ENCODE measurements around the gene PRR9. TPM values are rescaled to one million over a fixed set of nuclear protein-coding genes. Genes with fewer than 3 reads are reported as not detected.
"Not testable (repeated sequence)": the region's sequence is repeated elsewhere in the genome, so short reads cannot be mapped to it uniquely, and the experiment has no call there.

Gene PRR9, protein sequence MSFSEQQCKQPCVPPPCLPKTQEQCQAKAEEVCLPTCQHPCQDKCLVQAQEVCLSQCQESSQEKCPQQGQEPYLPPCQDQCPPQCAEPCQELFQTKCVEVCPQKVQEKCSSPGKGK
- polyA plus RNA-seq = not detected

DNA sequence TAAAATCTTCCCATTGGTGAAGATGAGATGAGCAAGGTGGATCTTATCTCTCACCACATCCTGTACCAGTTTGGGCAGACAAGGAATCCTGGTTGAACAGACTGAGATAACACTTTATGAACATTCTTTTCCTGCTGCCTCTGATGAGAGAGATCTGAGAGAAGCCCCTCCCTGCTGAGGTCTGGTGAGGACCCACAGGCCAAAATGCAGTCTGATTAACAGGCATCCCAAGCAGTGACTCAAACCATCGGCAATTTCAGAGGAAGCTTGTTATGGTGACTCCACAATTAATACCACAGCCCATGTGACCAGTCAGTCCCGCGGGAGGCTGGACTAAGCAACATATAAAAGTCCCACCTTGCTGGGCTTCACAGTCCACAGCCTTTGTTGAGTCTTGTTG lies at the start of gene PRR9:
PRR9 (plus strand) TSS at position 373 of the 400 bp plus-strand sequence. CDS start 561 bp downstream, outside the sequence.
- 63 to 88% methylated on average over 3 of the region's 3 CpGs for WGBS, 2 donors
- Histone ChIP-seq H3K4me3 (ENCODE audit: low read depth in 1 of 2, low read length in 2 of 2) (no peak within 1 kb of the TSS), H3K36me3 (ENCODE audit: control insufficient read depth in 2 of 2, insufficient read depth in 2 of 2, low read length in 1 of 2) (no peaks in the 10 kb centered on the region), H3K4me1 (ENCODE audit: control insufficient read depth in 2 of 2, insufficient read depth in 2 of 2, low read length in 1 of 2) (no peaks in the 10 kb centered on the region), H3K9me3 (ENCODE audit: control insufficient read depth in 2 of 2, insufficient read depth in 1 of 2, low read depth in 1 of 2, low read length in 1 of 2) (no peaks in the 10 kb centered on the region), H3K27me3 (ENCODE audit: control insufficient read depth in 1 of 2, insufficient read depth in 2 of 2, low read length in 2 of 2) (no peaks in the 10 kb centered on the region), H3K27ac (ENCODE audit: low read depth in 2 of 2, low read length in 1 of 2) (no peak within 1 kb of the TSS)

DNA sequence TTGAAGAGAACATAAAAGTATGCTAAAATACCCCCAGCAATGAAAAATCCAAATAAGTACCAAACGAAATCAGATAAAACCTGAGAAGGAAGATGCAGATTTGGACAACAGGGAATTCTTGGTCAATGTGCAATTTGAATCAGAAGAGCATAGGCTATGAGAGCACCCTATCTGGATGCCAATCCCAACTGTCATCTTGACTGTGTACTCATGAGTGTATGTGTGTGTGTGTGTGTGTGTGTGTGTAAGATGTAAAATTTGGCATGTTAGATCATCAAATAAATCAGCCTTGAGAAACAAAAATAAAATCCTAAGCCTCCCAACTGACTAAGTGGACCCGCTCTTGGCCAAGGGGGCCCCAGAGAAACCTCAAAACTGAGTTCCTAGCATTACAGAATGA lies 48.7 kb upstream of the PRR9 start:
- peaks cover 0 to 2% of the 10 kb centered on the region in 2 donors for H3K9me3 ChIP-seq (ENCODE audit: control insufficient read depth in 2 of 2, insufficient read depth in 1 of 2, low read depth in 1 of 2, low read length in 1 of 2)
- H3K36me3 ChIP-seq (ENCODE audit: control insufficient read depth in 2 of 2, insufficient read depth in 2 of 2, low read length in 1 of 2) = no peaks in the 10 kb centered on the region
- no peak overlapping the region for H3K4me3 ChIP-seq (ENCODE audit: low read depth in 1 of 2, low read length in 2 of 2)
- H3K27ac ChIP-seq (ENCODE audit: low read depth in 2 of 2, low read length in 1 of 2) = peak overlapping the region in 1 of 2 donors; percentile 53
- no peaks in the 10 kb centered on the region for H3K27me3 ChIP-seq (ENCODE audit: control insufficient read depth in 1 of 2, insufficient read depth in 2 of 2, low read length in 2 of 2)
- WGBS, 2 donors = 77 to 78% methylated on average over 2 of the region's 2 CpGs
- H3K4me1 ChIP-seq (ENCODE audit: control insufficient read depth in 2 of 2, insufficient read depth in 2 of 2, low read length in 1 of 2) = peaks cover 0 to 3% of the 10 kb centered on the region in 2 donors

DNA sequence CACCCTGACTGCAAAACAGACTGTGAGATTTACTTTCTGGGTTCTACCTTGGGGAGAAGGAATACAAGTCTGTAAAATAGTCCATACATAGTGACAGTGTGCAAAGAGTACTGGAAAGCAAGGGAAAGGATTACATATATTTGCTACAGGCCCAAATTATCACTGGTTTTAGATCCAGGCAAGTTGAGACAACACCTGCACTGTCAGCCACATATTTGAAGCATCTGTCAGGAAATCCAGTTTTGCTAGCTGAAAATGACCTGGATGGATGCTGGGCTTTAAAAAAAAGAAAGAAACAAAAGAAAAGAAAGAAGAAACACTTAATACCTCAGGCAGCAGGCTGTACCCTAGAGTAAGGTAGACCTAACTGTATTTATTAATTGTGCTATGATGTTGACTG lies 42.8 kb upstream of the PRR9 start:
- Histone ChIP-seq H3K27ac (ENCODE audit: low read depth in 2 of 2, low read length in 1 of 2) (peak overlapping the region; percentile 81 to 95), H3K4me3 (ENCODE audit: low read depth in 1 of 2, low read length in 2 of 2) (no peak overlapping the region), H3K36me3 (ENCODE audit: control insufficient read depth in 2 of 2, insufficient read depth in 2 of 2, low read length in 1 of 2) (no peaks in the 10 kb centered on the region)

DNA sequence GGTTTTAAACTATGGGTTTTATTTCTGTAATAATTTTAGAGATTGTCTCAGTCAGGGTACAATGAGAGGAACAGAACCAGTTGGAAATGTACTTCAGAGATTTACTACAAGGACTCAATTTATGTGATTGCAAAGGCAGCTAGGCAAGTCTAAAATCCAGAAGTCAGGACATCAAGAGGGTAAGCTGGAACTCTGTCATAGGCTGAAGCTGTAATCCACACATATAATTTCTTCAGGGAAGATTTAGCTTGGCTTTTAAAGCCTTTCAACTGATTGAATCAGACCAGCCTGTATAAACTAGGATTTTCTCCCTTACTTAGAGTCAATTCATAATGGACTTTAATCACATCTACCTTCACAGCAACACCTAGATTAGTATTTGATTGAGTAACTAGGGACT lies 38.5 kb upstream of the PRR9 start:
- Histone ChIP-seq H3K9me3 (ENCODE audit: control insufficient read depth in 2 of 2, insufficient read depth in 1 of 2, low read depth in 1 of 2, low read length in 1 of 2) (peaks cover 0 to 1% of the 10 kb centered on the region in 2 donors), H3K36me3 (ENCODE audit: control insufficient read depth in 2 of 2, insufficient read depth in 2 of 2, low read length in 1 of 2) (no peaks in the 10 kb centered on the region), H3K27me3 (ENCODE audit: control insufficient read depth in 1 of 2, insufficient read depth in 2 of 2, low read length in 2 of 2) (no peaks in the 10 kb centered on the region), H3K27ac (ENCODE audit: low read depth in 2 of 2, low read length in 1 of 2) (no peak overlapping the region), H3K4me1 (ENCODE audit: control insufficient read depth in 2 of 2, insufficient read depth in 2 of 2, low read length in 1 of 2) (no peaks in the 10 kb centered on the region), H3K4me3 (ENCODE audit: low read depth in 1 of 2, low read length in 2 of 2) (no peak overlapping the region)

More for the DNA sequence above, 42.8 kb upstream of the PRR9 start:
- Histone ChIP-seq H3K9me3 (ENCODE audit: control insufficient read depth in 2 of 2, insufficient read depth in 1 of 2, low read depth in 1 of 2, low read length in 1 of 2) (peaks cover 0 to 2% of the 10 kb centered on the region in 2 donors), H3K4me1 (ENCODE audit: control insufficient read depth in 2 of 2, insufficient read depth in 2 of 2, low read length in 1 of 2) (peaks cover 0 to 3% of the 10 kb centered on the region in 2 donors), H3K27me3 (ENCODE audit: control insufficient read depth in 1 of 2, insufficient read depth in 2 of 2, low read length in 2 of 2) (no peaks in the 10 kb centered on the region)

DNA sequence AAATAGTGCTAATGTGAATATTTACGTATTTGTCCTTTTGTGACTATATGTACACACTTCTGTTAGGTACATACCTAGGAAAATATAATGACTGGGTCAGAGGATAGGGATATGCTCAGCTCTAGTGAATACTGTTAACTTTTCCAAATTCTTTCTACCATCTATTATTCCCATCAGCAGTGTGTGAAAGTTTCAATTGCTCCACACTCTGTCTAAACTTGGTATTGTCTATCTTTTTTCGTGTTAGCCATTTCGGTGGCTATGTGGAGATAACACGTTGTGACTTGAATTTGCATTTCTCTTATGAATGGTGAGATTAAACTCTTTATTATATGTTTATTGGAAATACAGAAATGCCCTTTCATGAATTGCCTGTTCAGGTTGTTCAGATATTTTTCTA lies 36.8 kb upstream of the PRR9 start:
- H3K9me3 ChIP-seq (ENCODE audit: control insufficient read depth in 2 of 2, insufficient read depth in 1 of 2, low read depth in 1 of 2, low read length in 1 of 2) = peaks cover 0 to 1% of the 10 kb centered on the region in 2 donors
- H3K27me3 ChIP-seq (ENCODE audit: control insufficient read depth in 1 of 2, insufficient read depth in 2 of 2, low read length in 2 of 2) = no peaks in the 10 kb centered on the region
- H3K27ac ChIP-seq (ENCODE audit: low read depth in 2 of 2, low read length in 1 of 2) = no peak overlapping the region
- WGBS, 2 donors = 53 to 63% methylated on average over 4 of the region's 4 CpGs
- H3K4me3 ChIP-seq (ENCODE audit: low read depth in 1 of 2, low read length in 2 of 2) = no peak overlapping the region
- no peaks in the 10 kb centered on the region for H3K36me3 ChIP-seq (ENCODE audit: control insufficient read depth in 2 of 2, insufficient read depth in 2 of 2, low read length in 1 of 2)
- H3K4me1 ChIP-seq (ENCODE audit: control insufficient read depth in 2 of 2, insufficient read depth in 2 of 2, low read length in 1 of 2) = no peaks in the 10 kb centered on the region

DNA sequence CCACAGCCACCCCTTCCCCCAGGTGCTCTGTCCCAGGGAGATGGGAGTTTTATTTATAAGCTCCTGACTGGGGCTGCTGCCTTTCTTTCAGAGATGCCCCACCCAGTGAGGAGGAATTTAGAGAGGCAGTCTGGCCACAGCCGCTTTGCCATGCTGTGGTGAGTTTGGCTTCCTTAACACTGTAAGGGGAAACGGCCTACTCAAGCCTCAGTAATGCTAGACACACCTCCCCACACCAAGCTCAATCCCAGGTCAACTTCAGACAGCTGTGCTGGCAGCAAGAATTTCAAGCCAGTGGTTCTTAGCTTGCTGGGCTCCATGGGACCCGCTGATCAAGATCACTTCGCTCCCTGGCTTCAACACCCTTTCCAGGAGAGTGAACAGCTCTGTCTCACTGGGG lies 29.1 kb upstream of the PRR9 start:
- not testable (repeated sequence) for H3K4me1 ChIP-seq (ENCODE audit: control insufficient read depth in 2 of 2, insufficient read depth in 2 of 2, low read length in 1 of 2); H3K9me3 ChIP-seq (ENCODE audit: control insufficient read depth in 2 of 2, insufficient read depth in 1 of 2, low read depth in 1 of 2, low read length in 1 of 2); H3K27me3 ChIP-seq (ENCODE audit: control insufficient read depth in 1 of 2, insufficient read depth in 2 of 2, low read length in 2 of 2); H3K36me3 ChIP-seq (ENCODE audit: control insufficient read depth in 2 of 2, insufficient read depth in 2 of 2, low read length in 1 of 2)
- Histone ChIP-seq H3K27ac (ENCODE audit: low read depth in 2 of 2, low read length in 1 of 2) (peak overlapping the region; percentile 70 to 86), H3K4me3 (ENCODE audit: low read depth in 1 of 2, low read length in 2 of 2) (peak overlapping the region in 1 of 2 donors; percentile 15)
- 66 to 70% methylated on average over 4 of the region's 4 CpGs for WGBS, 2 donors

DNA sequence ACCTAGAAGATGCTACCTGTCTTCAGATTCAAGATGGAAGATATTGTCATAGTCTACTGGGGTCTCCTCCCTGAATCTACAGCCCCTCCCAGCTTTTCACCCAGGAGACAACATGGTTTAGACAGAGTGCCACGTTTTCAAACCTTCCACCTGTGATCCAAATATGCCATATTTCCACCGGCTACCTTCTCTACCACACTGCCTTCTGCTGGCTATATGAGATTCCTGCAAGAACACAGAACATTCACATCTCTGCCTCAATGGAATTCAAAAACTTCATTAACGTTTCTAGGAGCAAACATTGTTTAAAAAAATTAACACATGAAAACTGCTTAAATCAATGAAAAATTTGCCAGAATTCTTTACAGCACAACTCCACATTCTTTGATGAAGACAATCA lies 27.0 kb upstream of the PRR9 start:
- no peaks in the 10 kb centered on the region for H3K27me3 ChIP-seq (ENCODE audit: control insufficient read depth in 1 of 2, insufficient read depth in 2 of 2, low read length in 2 of 2)
- H3K4me1 ChIP-seq (ENCODE audit: control insufficient read depth in 2 of 2, insufficient read depth in 2 of 2, low read length in 1 of 2) = peaks cover 0 to 2% of the 10 kb centered on the region in 2 donors
- peak overlapping the region in 1 of 2 donors; percentile 7 for H3K27ac ChIP-seq (ENCODE audit: low read depth in 2 of 2, low read length in 1 of 2)
- no peaks in the 10 kb centered on the region for H3K36me3 ChIP-seq (ENCODE audit: control insufficient read depth in 2 of 2, insufficient read depth in 2 of 2, low read length in 1 of 2)
- H3K4me3 ChIP-seq (ENCODE audit: low read depth in 1 of 2, low read length in 2 of 2) = no peak overlapping the region
- 9 to 15% methylated on average over 3 of the region's 3 CpGs for WGBS, 2 donors
- no peaks in the 10 kb centered on the region for H3K9me3 ChIP-seq (ENCODE audit: control insufficient read depth in 2 of 2, insufficient read depth in 1 of 2, low read depth in 1 of 2, low read length in 1 of 2)

DNA sequence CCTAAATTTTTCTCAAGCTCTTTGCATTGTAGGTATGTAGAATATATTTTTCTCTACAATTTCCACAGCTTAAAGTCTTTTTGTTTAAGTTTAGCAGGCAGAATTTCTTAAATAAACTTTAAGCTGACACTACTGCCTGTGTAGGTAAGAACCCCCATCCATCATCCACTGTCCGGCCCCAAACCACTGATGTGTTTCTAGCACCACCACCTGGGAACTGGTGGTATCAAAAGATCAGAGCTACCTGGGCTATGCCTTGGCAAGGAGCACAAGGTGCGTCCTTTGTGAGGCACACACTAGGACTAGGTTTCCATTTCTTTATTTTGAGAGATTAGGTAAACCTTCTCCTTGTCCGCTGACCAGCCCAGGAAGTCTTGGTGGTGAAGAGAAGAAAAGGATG lies 24.7 kb upstream of the PRR9 start:
- no peaks in the 10 kb centered on the region for H3K9me3 ChIP-seq (ENCODE audit: control insufficient read depth in 2 of 2, insufficient read depth in 1 of 2, low read depth in 1 of 2, low read length in 1 of 2)
- H3K4me3 ChIP-seq (ENCODE audit: low read depth in 1 of 2, low read length in 2 of 2) = no peak overlapping the region
- peaks cover 0 to 2% of the 10 kb centered on the region in 2 donors for H3K4me1 ChIP-seq (ENCODE audit: control insufficient read depth in 2 of 2, insufficient read depth in 2 of 2, low read length in 1 of 2)
- H3K27ac ChIP-seq (ENCODE audit: low read depth in 2 of 2, low read length in 1 of 2) = no peak overlapping the region
- H3K27me3 ChIP-seq (ENCODE audit: control insufficient read depth in 1 of 2, insufficient read depth in 2 of 2, low read length in 2 of 2) = no peaks in the 10 kb centered on the region
- H3K36me3 ChIP-seq (ENCODE audit: control insufficient read depth in 2 of 2, insufficient read depth in 2 of 2, low read length in 1 of 2) = no peaks in the 10 kb centered on the region
- 21% methylated on average over 3 of the region's 3 CpGs for WGBS, 2 donors

DNA sequence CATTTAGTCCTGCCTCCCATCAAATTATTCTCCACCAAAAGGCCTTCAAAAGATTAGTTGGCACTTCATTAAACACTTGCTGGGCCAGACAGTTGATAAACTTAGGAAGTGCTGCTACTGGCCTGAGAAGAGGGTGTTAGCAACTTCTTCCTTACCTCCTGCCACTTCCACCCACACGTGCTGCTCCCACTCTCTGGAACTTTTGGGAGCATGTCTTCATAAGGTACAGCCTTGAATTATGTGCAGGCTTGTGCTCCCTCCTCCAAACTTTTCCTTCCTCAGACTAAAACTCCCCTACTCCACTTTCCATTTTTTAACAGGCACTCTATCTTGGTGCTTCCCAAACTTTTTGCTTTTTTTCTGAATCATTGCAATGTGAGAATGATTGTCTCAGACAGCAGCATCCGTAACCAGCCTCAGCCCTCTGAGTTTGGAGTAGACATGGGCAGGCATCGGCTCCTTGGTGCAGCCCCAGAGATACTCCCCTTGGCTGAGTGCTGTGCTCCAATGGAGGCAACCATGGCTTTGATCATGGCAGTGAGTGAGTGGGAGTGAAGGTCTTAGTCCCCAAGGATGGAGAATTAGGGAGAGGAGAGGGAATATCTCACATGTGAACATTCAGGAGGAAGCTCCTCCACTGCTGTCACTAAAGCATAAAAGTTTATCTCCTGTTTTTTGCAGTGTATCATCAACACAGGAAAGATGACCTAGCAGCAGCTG lies 22.9 kb upstream of the PRR9 start:
- Histone ChIP-seq H3K4me1 (ENCODE audit: control insufficient read depth in 2 of 2, insufficient read depth in 2 of 2, low read length in 1 of 2) (no peaks in the 10 kb centered on the region), H3K9me3 (ENCODE audit: control insufficient read depth in 2 of 2, insufficient read depth in 1 of 2, low read depth in 1 of 2, low read length in 1 of 2) (no peaks in the 10 kb centered on the region), H3K27me3 (ENCODE audit: control insufficient read depth in 1 of 2, insufficient read depth in 2 of 2, low read length in 2 of 2) (no peaks in the 10 kb centered on the region), H3K4me3 (ENCODE audit: low read depth in 1 of 2, low read length in 2 of 2) (no peak overlapping the region), H3K36me3 (ENCODE audit: control insufficient read depth in 2 of 2, insufficient read depth in 2 of 2, low read length in 1 of 2) (no peaks in the 10 kb centered on the region), H3K27ac (ENCODE audit: low read depth in 2 of 2, low read length in 1 of 2) (no peak overlapping the region)
- 68 to 69% methylated on average over 3 of the region's 3 CpGs for WGBS, 2 donors

DNA sequence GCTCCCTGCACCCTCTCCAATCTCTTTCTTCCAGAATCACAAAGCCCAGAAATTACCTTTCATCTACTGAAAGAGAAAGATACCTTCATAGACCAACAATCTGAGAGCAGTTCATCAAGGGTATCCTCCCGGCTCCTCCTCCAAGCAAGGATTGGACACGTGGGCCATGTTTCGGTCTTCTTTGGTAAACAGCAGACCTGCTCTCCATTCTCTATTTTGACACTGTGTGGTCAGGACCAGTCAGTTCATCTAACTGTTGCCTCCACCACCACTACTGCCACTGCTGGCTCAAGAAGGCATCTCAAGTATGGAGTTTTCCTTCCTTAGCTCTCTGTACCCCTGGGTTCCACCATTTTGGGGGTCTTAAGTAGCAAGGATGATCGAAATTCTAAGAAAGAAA lies 22.2 kb upstream of the PRR9 start:
- H3K36me3 ChIP-seq (ENCODE audit: control insufficient read depth in 2 of 2, insufficient read depth in 2 of 2, low read length in 1 of 2) = no peaks in the 10 kb centered on the region
- 75 to 84% methylated on average over 4 of the region's 4 CpGs for WGBS, 2 donors

More for the DNA sequence above, 22.2 kb upstream of the PRR9 start:
- Histone ChIP-seq H3K9me3 (ENCODE audit: control insufficient read depth in 2 of 2, insufficient read depth in 1 of 2, low read depth in 1 of 2, low read length in 1 of 2) (no peaks in the 10 kb centered on the region), H3K4me3 (ENCODE audit: low read depth in 1 of 2, low read length in 2 of 2) (no peak overlapping the region), H3K4me1 (ENCODE audit: control insufficient read depth in 2 of 2, insufficient read depth in 2 of 2, low read length in 1 of 2) (no peaks in the 10 kb centered on the region), H3K27ac (ENCODE audit: low read depth in 2 of 2, low read length in 1 of 2) (no peak overlapping the region), H3K27me3 (ENCODE audit: control insufficient read depth in 1 of 2, insufficient read depth in 2 of 2, low read length in 2 of 2) (no peaks in the 10 kb centered on the region)

Data from esophagus (tissue), 2 donors.